H1 (cell line): ENCODE results near the gene DLGAP5. TPM values are rescaled to one million over a fixed set of nuclear protein-coding genes. Genes with fewer than 3 reads are reported as not detected.

ENCODE experiments used
- CTCF ChIA-PET: fragments of 300-600 bp; sonication (Branson Sonifier 250); formaldehyde crosslinking; loops from one replicate; lab custom pipeline; 2021; ENCODE audit not compliant: partially characterized antibody; lab: Charles Lee
- POLR2A ChIA-PET: fragments of 300-600 bp; sonication (Branson Sonifier 250); formaldehyde crosslinking; loops from one replicate; lab custom pipeline; 2021; ENCODE audit warnings: inconsistent platforms; ENCODE audit not compliant: partially characterized antibody; lab: Charles Lee
- DNase-seq, 2 experiments: peaks; one replicate each; pipeline versions ENCODE4 v3.0.0 to v3.0.0-alpha.2; 2010 to 2022; ENCODE audit warnings: low spot score in 2 of 2, low read depth in 1 of 2, mixed read lengths in 1 of 2
- FAIRE-seq: peaks from 2 replicates; lab custom pipeline; 2011; peaks lifted over from hg19 to GRCh38; lab: Jason Lieb, UNC
- H2AFZ ChIP-seq: 2 replicates; pipeline ENCODE4 v1.8.1; 2012; ENCODE audit warnings: low read length, inconsistent platforms
- H2AK5ac ChIP-seq: 2 replicates; pipeline ENCODE4 v1.6.1; 2013; ENCODE audit warnings: low read depth, low read length
- H2BK120ac ChIP-seq: replicated peaks from 2 replicates; pipeline ENCODE3; 2013; ENCODE audit warnings: low read depth, low read length, inconsistent platforms
- H2BK12ac ChIP-seq: 2 replicates; pipeline ENCODE4 v1.6.1; 2013; ENCODE audit warnings: low read depth, low read length
- H2BK15ac ChIP-seq: 2 replicates; pipeline ENCODE4 v1.6.1; 2013; ENCODE audit warnings: low read length
- H2BK20ac ChIP-seq: 2 replicates; pipeline ENCODE4 v1.6.1; 2013; ENCODE audit warnings: low read length
- H2BK5ac ChIP-seq: 2 replicates; pipeline ENCODE4 v1.6.1; 2013; ENCODE audit warnings: low read depth, low read length
- H3K14ac ChIP-seq: 2 replicates; pipeline ENCODE4 v1.6.1; 2013; ENCODE audit warnings: inconsistent platforms; ENCODE audit not compliant: insufficient read length
- H3K18ac ChIP-seq: 2 replicates; pipeline ENCODE4 v1.6.1; 2013; ENCODE audit warnings: low read length; ENCODE audit errors: extremely low read depth
- H3K23ac ChIP-seq: 2 replicates; pipeline ENCODE4 v1.6.1; 2013; ENCODE audit warnings: inconsistent platforms; ENCODE audit not compliant: insufficient read length
- H3K23me2 ChIP-seq: 2 replicates; pipeline ENCODE4 v1.6.1; 2013; ENCODE audit warnings: low read depth, low read length
- H3K27ac ChIP-seq: 2 replicates; pipeline ENCODE4 v1.6.1; 2011; ENCODE audit warnings: low read depth, low read length, inconsistent platforms
- H3K27me3 ChIP-seq, 4 experiments: replicated peaks in 1 of 4; 1 replicate in 1 of 4; 2 replicates in 3 of 4; pipeline versions ENCODE4 v1.6.1 to v1.8.1; 2011 to 2013; ENCODE audit warnings: low read length in 3 of 4, mild to moderate bottlenecking in 3 of 4, inconsistent platforms in 2 of 4, mixed read lengths in 2 of 4, moderate library complexity in 1 of 4; ENCODE audit not compliant: control insufficient read depth in 3 of 4, insufficient read depth in 3 of 4; ENCODE audit errors: extremely low read depth in 1 of 4
- H3K36me3 ChIP-seq, 4 experiments: 2 replicates each; pipeline versions ENCODE4 v1.6.1 to v1.8.1; 2011 to 2013; ENCODE audit warnings: mild to moderate bottlenecking in 4 of 4, low read length in 3 of 4, moderate library complexity in 2 of 4, control low read depth in 1 of 4, inconsistent platforms in 1 of 4; ENCODE audit not compliant: insufficient read depth in 4 of 4, control insufficient read depth in 2 of 4
- H3K4ac ChIP-seq: replicated peaks from 2 replicates; pipeline ENCODE3; 2013; ENCODE audit warnings: low read length, low read depth, mixed read lengths, inconsistent platforms; ENCODE audit not compliant: insufficient read length
- H3K4me1 ChIP-seq, 4 experiments: replicated peaks in 1 of 4; 1 replicate in 1 of 4; 2 replicates in 3 of 4; pipeline versions ENCODE4 v1.6.1 to v1.8.1; 2011 to 2013; ENCODE audit warnings: low read length in 3 of 4, inconsistent platforms in 2 of 4, mixed read lengths in 1 of 4; ENCODE audit not compliant: insufficient read depth in 4 of 4, control insufficient read depth in 3 of 4
- H3K4me2 ChIP-seq, 2 experiments: 2 replicates each; pipeline versions ENCODE4 v1.6.1 to v1.8.1; 2011 to 2013; ENCODE audit warnings: low read depth in 2 of 2, low read length in 2 of 2, control low read depth in 1 of 2, inconsistent platforms in 1 of 2, mild to moderate bottlenecking in 1 of 2; ENCODE audit not compliant: insufficient read depth in 1 of 2
- H3K4me3 ChIP-seq, 4 experiments: fragments of 200-600, 300-600 bp in 1 of 4; sonication (generic), shearing (Covaris generic), sonication (Bioruptor Twin) in 1 of 4; 2 replicates each; pipeline versions ENCODE4 v1.5.1 to v1.8.1; 2011 to 2016; ENCODE audit warnings: low read length in 4 of 4, low read depth in 3 of 4, control low read depth in 2 of 4, inconsistent platforms in 2 of 4, mild to moderate bottlenecking in 2 of 4, mixed read lengths in 1 of 4, moderate library complexity in 1 of 4; ENCODE audit not compliant: insufficient read depth in 2 of 4; ENCODE audit errors: extremely low read depth in 1 of 4
- H3K56ac ChIP-seq: replicated peaks from 2 replicates; pipeline ENCODE3; 2013; ENCODE audit warnings: low read depth, mild to moderate bottlenecking, mixed read lengths, low read length, inconsistent platforms; ENCODE audit not compliant: insufficient read length
- H3K79me1 ChIP-seq: 2 replicates; pipeline ENCODE4 v1.6.1; 2013; ENCODE audit warnings: low read depth, low read length, control low read depth
- H3K79me2 ChIP-seq, 2 experiments: 2 replicates each; pipeline versions ENCODE4 v1.6.1 to v1.8.1; 2012 to 2013; ENCODE audit warnings: low read length in 2 of 2, mild to moderate bottlenecking in 2 of 2, inconsistent platforms in 1 of 2; ENCODE audit not compliant: insufficient read depth in 2 of 2, control insufficient read depth in 1 of 2
- H3K9ac ChIP-seq, 4 experiments: replicated peaks in 1 of 4; 1 replicate in 1 of 4; 2 replicates in 3 of 4; pipeline versions ENCODE4 v1.6.1 to v1.8.1; 2011 to 2013; ENCODE audit warnings: low read depth in 3 of 4, low read length in 3 of 4, control low read depth in 2 of 4, mild to moderate bottlenecking in 2 of 4, moderate library complexity in 2 of 4, inconsistent platforms in 1 of 4; ENCODE audit errors: extremely low read depth in 1 of 4
- H3K9me3 ChIP-seq, 2 experiments: 2 replicates each; pipeline versions ENCODE4 v1.6.1 to v1.8.1; 2012 to 2013; ENCODE audit warnings: mild to moderate bottlenecking in 2 of 2, moderate library complexity in 2 of 2, control low read depth in 1 of 2, inconsistent platforms in 1 of 2, low read depth in 1 of 2, low read length in 1 of 2, mixed read lengths in 1 of 2; ENCODE audit not compliant: insufficient read depth in 2 of 2
- H4K20me1 ChIP-seq, 2 experiments: replicated peaks in 1 of 2; 2 replicates each; pipeline versions ENCODE3 to v1.8.1; 2011 to 2013; ENCODE audit warnings: inconsistent platforms in 2 of 2, low read length in 2 of 2, mild to moderate bottlenecking in 1 of 2; ENCODE audit not compliant: insufficient read depth in 2 of 2, control insufficient read depth in 1 of 2
- H4K5ac ChIP-seq: 2 replicates; pipeline ENCODE4 v1.6.1; 2013; ENCODE audit warnings: low read length, low read depth, mixed read lengths, inconsistent platforms; ENCODE audit not compliant: insufficient read length
- H4K8ac ChIP-seq: 2 replicates; pipeline ENCODE4 v1.8.0; 2013; ENCODE audit warnings: mild to moderate bottlenecking, moderate library complexity, low read length, inconsistent platforms; ENCODE audit not compliant: insufficient read depth; ENCODE audit errors: extremely low read depth
- H4K91ac ChIP-seq: replicated peaks from 2 replicates; pipeline ENCODE3; 2013; ENCODE audit warnings: low read length, mixed read lengths, inconsistent platforms; ENCODE audit not compliant: insufficient read length
- CHD2 ChIP-seq: IDR thresholded peaks from 2 replicates; pipeline ENCODE4 v1.6.1; 2012; ENCODE audit warnings: low read length, improper control_type of control experiment
- POLR2A ChIP-seq, 2 experiments: IDR thresholded peaks; 1 replicate in 1 of 2; 2 replicates in 1 of 2; pipeline ENCODE4 v1.6.1; 2011; ENCODE audit warnings: low read depth in 2 of 2, low read length in 2 of 2, mild to moderate bottlenecking in 2 of 2; ENCODE audit errors: control extremely low read depth in 1 of 2
- RBBP5 ChIP-seq: IDR thresholded peaks from 2 replicates; pipeline ENCODE4 v1.7.1; 2012; ENCODE audit warnings: low read depth, mild to moderate bottlenecking, inconsistent platforms, low read length, moderate library complexity, borderline replicate concordance
- SP2 ChIP-seq: IDR thresholded peaks from 2 replicates; pipeline ENCODE4 v1.6.1; 2012; ENCODE audit warnings: mild to moderate bottlenecking, low read length, inconsistent platforms
- ZNF274 ChIP-seq: IDR thresholded peaks from 2 replicates; pipeline ENCODE4 v1.7.0; 2012; ENCODE audit warnings: low read length, borderline replicate concordance; ENCODE audit errors: extremely low read depth
- WGBS, 2 experiments: shearing (Covaris generic) in 1 of 2; methylation state at CpG; one replicate each; pipeline versions ENCODE4 v1.1.6 to v1.1.7; 2013 to 2015; ENCODE audit warnings: low lambda C conversion rate in 2 of 2, mixed read lengths in 2 of 2, inconsistent platforms in 1 of 2, low coverage in 1 of 2, missing lambda C conversion rate in 1 of 2; ENCODE audit not compliant: insufficient replicate concordance in 2 of 2, insufficient coverage in 1 of 2, insufficient read length in 1 of 2; ENCODE audit errors: extremely low coverage in 1 of 2, missing lambda C conversion rate in 1 of 2; 5-methylcytosine and 5-hydroxymethylcytosine counted together
- polyA plus RNA-seq, 7 experiments: library from polyadenylated mRNA; depleted of rRNA in 3 of 7; stranded (reverse) in 5 of 7; unstranded in 2 of 7; fragments of >200 nt in 5 of 7; fragments of 200-250 nt in 2 of 7; gene quantifications; 1 replicate in 5 of 7; 2 replicates in 1 of 7; 4 replicates in 1 of 7; pipeline versions ENCODE4 v1.2.1 to v1.2.3, GENCODE V29; 2011 to 2013; ENCODE audit warnings: missing spikeins in 2 of 7, mixed read lengths in 2 of 7
- total RNA-seq: library from RNA; stranded (reverse); fragmentation: NEBNext Ultra II Directional; extraction: Animal tissue kit (Norgen Biotek cat#: 25700); gene quantifications from 2 replicates; pipeline ENCODE4 v1.2.1, GENCODE V29; 2021

The DLGAP5 gene
- total and polyA plus RNA-seq, 2 of the 8 experiments (the other 6 are each of a cell fraction or from before 2014, with no cell fraction given): 16.9 to 155 TPM

GRCh38 chr14:55102141-55102621 is 89.2 kb downstream of the DLGAP5 start:
- no peaks in the 10 kb centered on the region for H3K79me2 ChIP-seq
- ChIA-PET POLR2A (interaction anchor here (1.2 to 2.6 kb wide), 12 partner anchors 8 to 75 kb away, joined by 4 to 15 read pairs (median 6); partner anchors contain the start of genes LGALS3, MAPK1IP1L, SOCS4 and WDHD1), CTCF (interaction anchor here (0.7 to 5.1 kb wide), 6 partner anchors 13 to 170 kb away, joined by 3 to 29 read pairs (median 5); partner anchors contain the start of genes LGALS3 and MAPK1IP1L)
- no peak overlapping the region for H3K27ac ChIP-seq
- H2BK20ac ChIP-seq: no peak overlapping the region
- no peaks in the 10 kb centered on the region for H4K20me1 ChIP-seq
- no peaks in the 10 kb centered on the region for H3K23me2 ChIP-seq
- no peak overlapping the region for H4K91ac ChIP-seq
- peak overlapping the region; percentile 45 for H4K5ac ChIP-seq
- H2BK12ac ChIP-seq: 0 out of 2 replicates have a peak overlapping the region, but pooled peaks have one; percentile 1
- H3K18ac ChIP-seq: peak overlapping the region; percentile 17; the same call in 1 of the 2 replicates
- H3K14ac ChIP-seq: no peak overlapping the region
- peak overlapping the region in 1 of 4 experiments; percentile 34; a peak in 2 of 8 replicates for H3K4me3 ChIP-seq
- peak in 1 of 2 experiments; percentile 49 for DNase-seq
- peaks cover 7 to 19% (median 12%) of the 10 kb centered on the region in 4 experiments; a peak in 5 of 7 replicates for H3K4me1 ChIP-seq
- no peak overlapping the region for H3K56ac ChIP-seq
- H3K4me2 ChIP-seq: peak overlapping the region; percentile 25 to 59; a peak in 3 of 4 replicates
- no peak overlapping the region for H2BK5ac ChIP-seq
- H2BK120ac ChIP-seq: no peak overlapping the region
- H3K27me3 ChIP-seq: no peaks in the 10 kb centered on the region
- no peak overlapping the region for H3K4ac ChIP-seq
- H2AK5ac ChIP-seq: no peak overlapping the region
- H4K8ac ChIP-seq: no peak overlapping the region
- H3K36me3 ChIP-seq: no peaks in the 10 kb centered on the region
- H3K9ac ChIP-seq: no peak overlapping the region
- no peak overlapping the region for H2AFZ ChIP-seq
- H2BK15ac ChIP-seq: no peak overlapping the region
- peak; percentile 24 for FAIRE-seq
- H3K79me1 ChIP-seq: no peaks in the 10 kb centered on the region
- H3K23ac ChIP-seq: no peak overlapping the region
- no peaks in the 10 kb centered on the region for H3K9me3 ChIP-seq
- WGBS, 2 experiments: 16% methylated on average over 7 of the region's 7 CpGs; no CpG with 5 or more reads in 1 of the 2 experiments
- TF ChIP-seq CHD2 (no peak), RBBP5 (no peak), SP2 (no peak), POLR2A (IDR thresholded peaks at IDR 0.05; ENCODE audit: control extremely low read depth in 1 of 2, low read depth in 2 of 2, low read length in 2 of 2) (peak in 1 of 2 experiments; percentile 49; a peak in 1 of 3 replicates), ZNF274 (no peak)
